HG02588 (cell line): ENCODE measurements around the gene MAMDC4.
A peak's percentile ranks its signal among the peaks of the same experiment; 100 is the strongest.

Source experiments
- ATAC-seq: cut with Tn5 transposase; IDR thresholded peaks from one replicate; pipeline ENCODE4 v1.9.1; 2021; ENCODE audit warnings: mild to moderate bottlenecking, moderate library complexity; ENCODE audit not compliant: unreplicated experiment

MAMDC4 gene

GRCh38 chr9:136885950-136886578 is 33.9 kb downstream of the MAMDC4 start, which contains the start of gene TRAF2:
TRAF2 (plus strand) TSS chr9:136886516; CDS start chr9:136898741, 12,225 bp downstream.
- peak; percentile 78 for ATAC-seq

DNA sequence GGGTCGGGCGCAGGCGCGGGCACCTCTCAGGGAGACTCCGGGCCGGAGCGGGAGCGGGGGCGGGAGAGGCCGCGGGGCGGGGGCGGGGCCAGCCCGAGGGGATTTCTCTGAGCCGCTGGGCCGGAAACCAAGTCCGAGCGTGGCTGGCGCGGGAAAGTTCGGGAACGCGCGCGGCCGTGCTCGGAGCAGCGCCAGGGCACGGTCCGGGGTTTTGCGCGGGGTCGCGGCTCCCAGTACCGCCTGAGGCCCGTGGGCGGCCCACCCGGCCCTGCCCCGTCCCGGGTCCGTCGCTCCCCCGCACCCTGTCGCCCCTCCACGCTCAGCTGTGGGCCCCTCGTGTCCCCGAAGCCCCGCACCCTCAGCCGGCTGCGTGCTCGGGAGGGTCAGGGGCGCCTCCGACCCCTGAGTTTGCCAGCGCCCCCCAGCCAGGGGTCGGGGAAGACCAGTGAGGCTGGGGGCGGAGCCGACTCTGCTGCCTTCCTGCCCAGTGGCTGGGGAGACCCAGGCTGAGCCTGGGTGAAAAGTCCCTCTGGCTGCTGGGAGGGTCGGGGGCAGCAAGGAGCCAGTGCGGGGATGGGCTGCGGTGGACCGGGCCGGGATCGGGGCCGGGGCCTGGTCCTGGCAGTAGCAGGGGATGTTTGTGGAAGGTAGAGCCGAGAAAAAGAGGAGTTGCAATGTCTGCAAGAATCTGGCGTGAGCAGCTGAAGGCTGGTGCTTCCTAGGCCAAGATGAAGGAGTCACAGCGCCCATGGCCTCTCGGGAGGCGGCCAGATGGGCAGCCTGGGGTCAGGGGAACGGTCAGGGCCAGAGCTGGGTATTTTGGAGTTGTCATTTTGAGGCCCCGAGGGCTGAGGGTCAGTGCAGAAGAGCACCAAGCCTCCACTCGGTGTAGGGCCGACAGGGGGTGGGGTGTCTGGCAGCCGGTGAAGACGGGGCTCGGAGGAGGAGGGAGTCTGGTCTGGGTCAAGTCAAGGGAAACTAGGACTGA is 34.8 kb downstream of the MAMDC4 start:
- ATAC-seq: peak; percentile 29

DNA sequence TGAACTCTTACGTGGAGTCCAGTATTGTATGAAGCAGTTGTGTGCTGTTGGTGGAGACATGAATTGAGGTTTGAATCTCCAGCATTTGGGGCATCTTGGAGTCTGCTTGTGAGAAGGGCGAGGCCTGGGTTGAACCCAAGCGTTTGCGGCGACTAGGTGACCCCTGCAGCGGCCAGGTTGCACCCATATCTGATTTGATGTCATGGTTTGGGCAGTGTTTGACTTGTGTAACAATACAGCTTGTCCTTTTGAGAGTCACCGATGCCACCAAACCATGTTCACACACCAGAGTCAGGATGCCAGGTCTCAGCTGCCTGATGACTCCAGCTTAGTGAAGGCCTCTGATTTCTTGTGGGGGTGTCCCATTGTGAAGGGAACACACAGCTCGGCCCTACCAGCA is 36.3 kb downstream of the MAMDC4 start:
- ATAC-seq: no peak

- no peak for ATAC-seq
Measured at GRCh38 chr9:136889858-136890257, 37.7 kb downstream of the MAMDC4 start.

DNA sequence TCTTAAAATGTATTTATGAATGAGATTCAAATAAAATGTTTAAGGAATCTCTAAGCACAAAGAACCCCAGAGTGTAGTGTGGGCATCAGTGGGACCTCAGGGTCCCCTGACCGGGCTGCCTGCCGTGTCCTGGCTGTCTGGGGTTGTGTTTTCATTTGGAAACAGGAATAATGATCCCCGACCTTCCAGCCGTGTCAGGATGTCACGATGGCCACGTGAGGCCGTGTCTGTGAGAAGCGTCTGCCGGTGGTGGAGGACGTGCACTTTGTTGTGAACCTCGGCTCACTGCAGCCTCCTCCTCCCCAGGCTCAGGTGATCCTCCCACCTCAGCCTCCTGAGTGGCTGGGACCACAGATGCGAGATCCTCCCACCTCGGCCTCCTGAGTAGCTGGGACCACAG is 38.5 kb downstream of the MAMDC4 start:
- no peak for ATAC-seq

DNA sequence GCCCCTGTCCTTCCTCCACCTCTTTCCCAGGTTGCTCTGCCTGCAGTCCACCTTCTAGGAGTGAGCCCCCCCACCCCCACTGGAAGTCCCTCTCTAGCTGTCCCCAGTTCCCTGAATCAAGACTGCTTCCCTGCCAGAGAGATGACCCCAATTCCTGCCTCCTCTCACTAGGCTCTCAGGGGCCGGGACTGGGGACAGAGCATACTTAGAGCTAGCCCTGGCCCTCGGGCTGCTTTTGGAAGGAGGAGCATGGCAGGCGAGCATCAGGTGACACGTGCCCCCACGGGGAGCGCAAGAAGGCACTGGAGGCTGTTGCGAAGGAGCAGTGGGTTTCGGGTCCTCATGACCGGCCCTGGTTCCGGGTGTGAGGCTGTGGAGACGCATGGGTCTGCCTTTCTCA is 43.9 kb downstream of the MAMDC4 start:
- no peak for ATAC-seq

- ATAC-seq: no peak
Measured at GRCh38 chr9:136898483-136899100, 46.4 kb downstream of the MAMDC4 start.

GRCh38 chr9:136899196-136899595 is 47.0 kb downstream of the MAMDC4 start:
- peak; percentile 43 for ATAC-seq

- no peak for ATAC-seq
Measured at GRCh38 chr9:136900556-136900955, 48.4 kb downstream of the MAMDC4 start.

- no peak for ATAC-seq
Measured at GRCh38 chr9:136900988-136901515, 48.9 kb downstream of the MAMDC4 start.

GRCh38 chr9:136901516-136902258 is 49.5 kb downstream of the MAMDC4 start:
- ATAC-seq: peak; percentile 44

DNA sequence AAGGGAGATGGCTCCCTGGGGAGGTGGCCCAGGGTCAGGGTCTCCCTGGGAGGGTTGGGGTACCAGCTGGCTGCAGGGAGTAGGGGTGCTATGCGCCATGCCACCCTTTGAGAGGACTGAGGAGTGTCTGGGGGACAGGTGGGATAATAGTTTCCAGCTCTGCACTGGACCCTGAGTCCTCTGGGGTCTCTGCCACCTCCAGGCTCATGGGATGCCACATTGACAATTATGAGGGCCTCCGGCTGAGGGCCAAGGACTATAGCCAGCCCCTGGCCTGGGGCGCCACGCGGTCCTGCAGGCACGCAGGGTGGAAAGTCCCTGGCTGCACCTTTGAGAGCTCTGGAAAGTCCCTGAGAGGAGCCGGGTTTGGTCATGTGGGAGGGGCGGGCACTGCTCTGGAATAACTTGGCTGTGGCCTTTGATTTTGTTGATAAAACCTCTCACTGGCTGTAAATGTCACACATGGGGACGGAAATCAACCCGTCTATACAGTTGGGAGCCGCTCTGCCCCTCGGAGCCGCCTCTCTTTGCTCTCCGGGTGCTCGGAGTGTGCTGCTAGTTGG is 50.2 kb downstream of the MAMDC4 start:
- ATAC-seq: peak; percentile 37

DNA sequence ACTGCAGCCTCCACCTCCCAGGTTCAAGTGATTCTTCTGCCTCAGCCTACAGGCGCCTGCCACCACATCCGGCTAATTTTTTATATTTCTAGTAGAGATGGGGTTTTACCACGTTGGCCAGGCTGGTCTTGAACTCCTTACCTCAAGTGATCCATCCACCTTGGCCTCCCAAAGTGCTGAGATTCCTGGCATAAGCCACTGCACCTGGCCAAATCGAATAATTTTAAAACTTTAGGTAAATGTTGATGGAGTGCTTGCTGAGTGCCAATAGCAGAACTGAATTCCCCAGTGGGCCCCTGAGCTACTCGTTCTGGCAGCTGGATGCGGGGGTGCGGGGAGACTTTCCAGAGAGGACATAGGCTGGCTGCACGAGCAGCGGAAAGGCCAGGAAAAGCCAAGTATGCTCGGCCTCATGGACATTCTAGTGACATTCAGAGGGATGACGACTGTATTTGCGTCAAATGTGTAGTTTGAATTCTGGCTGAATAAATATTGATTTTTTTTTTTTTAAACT is 51.0 kb downstream of the MAMDC4 start:
- no peak for ATAC-seq

DNA sequence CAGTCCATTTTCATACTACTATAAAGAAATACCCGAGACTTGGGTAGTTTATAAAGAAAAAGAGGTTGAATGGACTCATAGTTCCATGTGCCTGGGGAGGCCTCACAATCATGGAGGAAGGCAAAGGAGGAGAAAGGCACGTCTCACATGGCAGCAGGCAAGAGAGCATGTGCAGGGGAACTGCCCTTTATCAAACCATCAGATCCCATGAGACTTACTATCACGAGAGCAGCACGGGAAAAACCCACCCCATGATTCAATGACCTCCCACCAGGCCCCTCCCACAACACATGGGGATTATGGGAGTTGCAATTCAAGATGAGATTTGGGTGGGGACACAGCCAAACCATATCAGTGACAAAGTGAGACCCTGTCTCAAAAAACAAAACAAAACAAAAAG is 54.1 kb downstream of the MAMDC4 start:
- no peak for ATAC-seq

DNA sequence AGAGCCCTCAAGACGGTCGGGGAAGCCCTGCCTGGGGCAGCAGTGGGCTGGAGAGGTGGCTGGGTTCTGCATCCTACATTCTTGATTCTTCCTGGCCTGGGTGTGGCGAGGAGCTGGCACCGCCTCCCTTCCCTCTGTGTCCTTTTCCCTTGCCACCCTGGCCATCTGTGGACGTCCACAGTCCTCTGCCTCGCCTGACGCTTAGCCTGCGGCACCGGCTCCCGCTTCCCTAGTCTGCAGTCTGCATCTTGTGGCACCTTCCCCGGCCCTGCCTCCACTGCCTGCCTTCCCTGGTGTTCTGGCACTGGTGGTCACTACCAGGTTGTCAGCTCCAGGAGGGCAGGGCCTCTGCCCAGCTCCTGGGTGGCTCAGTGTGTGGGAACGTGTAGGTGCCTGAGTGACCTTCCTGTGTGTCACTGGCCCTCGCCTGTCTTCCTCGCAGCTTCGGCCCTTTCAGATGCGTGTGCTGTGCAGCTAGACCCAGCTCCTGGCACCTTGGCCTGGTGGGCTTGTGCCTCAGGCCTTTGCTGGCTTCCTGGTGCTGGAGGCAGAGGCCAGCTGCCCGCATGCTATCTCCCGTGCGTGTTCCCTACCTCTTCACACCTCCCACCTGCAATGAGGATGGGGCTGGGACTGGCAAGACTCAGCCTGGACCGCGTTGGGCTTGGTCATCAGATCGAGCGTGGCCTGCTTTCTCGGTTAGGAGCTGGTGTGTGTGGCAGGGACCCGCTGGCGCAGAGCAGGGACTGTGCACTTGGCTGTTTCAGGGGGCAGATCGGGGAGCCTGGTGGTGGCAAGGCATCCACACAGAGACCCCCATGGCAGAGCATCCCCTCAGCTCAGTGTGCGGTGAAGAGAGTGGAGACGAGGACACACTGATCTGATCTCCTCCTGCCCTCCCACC is 55.1 kb downstream of the MAMDC4 start:
- ATAC-seq: no peak
